HCT116 (cell line): ENCODE measurements around the gene USP47. TPM values are rescaled to one million over a fixed set of nuclear protein-coding genes. Genes with fewer than 3 reads are reported as not detected.

Experiments used
- ATAC-seq: fragments of 200-7000 bp; cut with Tn5 transposase; 2 replicates; pipeline ENCODE4 v1.9.1; 2020; ENCODE audit warnings: mild to moderate bottlenecking, moderate library complexity
- BruUV-seq: library from RNA; stranded (reverse); fragments of 400-500 nt; replicated peaks from 2 replicates; lab custom pipeline; 2021; lab: Mats Ljungman, UMichigan
- CTCF ChIA-PET: fragments of 300-600 bp; sonication (Branson Sonifier 250); formaldehyde crosslinking; loops from one replicate; lab custom pipeline; 2021; ENCODE audit warnings: antibody characterized with exemption; lab: Charles Lee
- POLR2A ChIA-PET: fragments of 300-600, 350-600 bp; sonication (Branson Sonifier 250); formaldehyde crosslinking; loops from one replicate; lab custom pipeline; 2021; ENCODE audit warnings: antibody characterized with exemption; lab: Charles Lee
- RAD21 ChIA-PET, 2 experiments: fragments of 300-600 bp; sonication (Branson Sonifier 250); formaldehyde crosslinking; loops; one replicate each; lab custom pipeline; 2023; ENCODE audit warnings: low total read pairs in 2 of 2; ENCODE audit not compliant: uncharacterized antibody in 2 of 2, unreplicated experiment in 2 of 2, low non-redundant PET in 1 of 2; lab: Charles Lee
- DNase-seq: peaks from one replicate; pipeline ENCODE4 v3.0.0-alpha.2; 2010; ENCODE audit warnings: low read depth, low spot score
- H2AFZ ChIP-seq: fragments of 200-600 bp; shearing (Covaris generic), sonication (generic); 2 replicates; pipeline ENCODE4 v1.6.1; 2017; ENCODE audit warnings: low read depth, mixed run types, mixed read lengths, antibody characterized with exemption, low read length; ENCODE audit not compliant: poor library complexity, severe bottlenecking
- H3K27ac ChIP-seq: 2 replicates; pipeline ENCODE4 v1.5.1; 2012; ENCODE audit warnings: low read depth, low read length
- H3K27me3 ChIP-seq: fragments of 200-600 bp; sonication (generic); 2 replicates; pipeline ENCODE4 v1.6.1; 2016; ENCODE audit warnings: mixed run types, low read length, mixed read lengths; ENCODE audit not compliant: insufficient read depth
- H3K36me3 ChIP-seq, 2 experiments: fragments of 200-500 bp in 1 of 2; fragments of 200-600 bp in 1 of 2; sonication (Bioruptor generic) in 1 of 2; sonication (generic) in 1 of 2; 2 replicates each; pipeline versions ENCODE4 v1.5.1 to v1.6.1; 2014 to 2016; ENCODE audit warnings: low read length in 2 of 2, inconsistent platforms in 1 of 2, mixed read lengths in 1 of 2, mixed run types in 1 of 2; ENCODE audit not compliant: insufficient read depth in 2 of 2, control insufficient read depth in 1 of 2
- H3K4me1 ChIP-seq, 2 experiments: fragments of 200-600 bp in 1 of 2; sonication (generic) in 1 of 2; 2 replicates each; pipeline versions ENCODE4 v1.5.1 to v1.6.1; 2012 to 2017; ENCODE audit warnings: low read length in 2 of 2, inconsistent platforms in 1 of 2, mild to moderate bottlenecking in 1 of 2, mixed read lengths in 1 of 2, mixed run types in 1 of 2, moderate library complexity in 1 of 2; ENCODE audit not compliant: insufficient read depth in 2 of 2, control insufficient read depth in 1 of 2
- H3K4me2 ChIP-seq: fragments of 200-600 bp; sonication (generic); 2 replicates; pipeline ENCODE4 v1.6.1; 2017; ENCODE audit warnings: mixed run types, low read length, mixed read lengths
- H3K4me3 ChIP-seq, 2 experiments: fragments of 200-600 bp in 1 of 2; sonication (generic) in 1 of 2; replicated peaks in 1 of 2; 2 replicates each; pipeline ENCODE4 v1.5.1; 2011 to 2016; ENCODE audit warnings: low read length in 2 of 2, control low read depth in 1 of 2, low read depth in 1 of 2, mild to moderate bottlenecking in 1 of 2, mixed read lengths in 1 of 2, mixed run types in 1 of 2
- H3K79me2 ChIP-seq: fragments of 200-600 bp; sonication (generic); 2 replicates; pipeline ENCODE4 v1.6.1; 2017; ENCODE audit warnings: mild to moderate bottlenecking, mixed run types, low read length, moderate library complexity, mixed read lengths; ENCODE audit not compliant: insufficient read depth
- H3K9ac ChIP-seq: fragments of 200-600 bp; sonication (generic); 2 replicates; pipeline ENCODE4 v1.6.1; 2016; ENCODE audit warnings: low read length, mixed read lengths
- H3K9me2 ChIP-seq: fragments of 200-600 bp; sonication (generic), shearing (Covaris generic); 2 replicates; pipeline ENCODE4 v1.6.1; 2017; ENCODE audit warnings: mixed run types, mild to moderate bottlenecking, moderate library complexity; ENCODE audit not compliant: insufficient read depth
- H3K9me3 ChIP-seq, 2 experiments: fragments of 200-500 bp in 1 of 2; fragments of 200-600 bp in 1 of 2; sonication (Bioruptor generic) in 1 of 2; sonication (generic) in 1 of 2; 2 replicates each; pipeline ENCODE4 v1.6.1; 2014 to 2017; ENCODE audit warnings: low read length in 2 of 2, mixed read lengths in 2 of 2, inconsistent platforms in 1 of 2, low read depth in 1 of 2, mild to moderate bottlenecking in 1 of 2, mixed run types in 1 of 2, moderate library complexity in 1 of 2; ENCODE audit not compliant: control insufficient read depth in 1 of 2, insufficient read depth in 1 of 2
- H4K20me1 ChIP-seq: fragments of 200-600 bp; sonication (generic), shearing (Covaris generic); 2 replicates; pipeline ENCODE4 v1.6.1; 2017; ENCODE audit warnings: mixed run types, mild to moderate bottlenecking, moderate library complexity; ENCODE audit not compliant: insufficient read depth
- FOSL1 ChIP-seq: IDR thresholded peaks from 2 replicates; pipeline ENCODE4 v1.6.1; 2012; ENCODE audit warnings: low read depth
- MAX ChIP-seq: IDR thresholded peaks from 2 replicates; pipeline ENCODE4 v1.6.1; 2012
- REST ChIP-seq: IDR thresholded peaks from 2 replicates; pipeline ENCODE4 v1.6.1; 2012; ENCODE audit warnings: low read depth
- ZBTB33 ChIP-seq: IDR thresholded peaks from 2 replicates; pipeline ENCODE4 v1.6.1; 2011; ENCODE audit warnings: mild to moderate bottlenecking, low read length, moderate library complexity; ENCODE audit not compliant: insufficient replicate concordance; ENCODE audit errors: extremely low read depth
- intact Hi-C: fragments of 100-400 bp; cut with micrococcal nuclease; formaldehyde crosslinking; loops from 2 replicates; pipeline ENCODE4 v1.10.0; 2022
- total RNA-seq: library from RNA; stranded (reverse); gene quantifications from one replicate; pipeline ENCODE4 v1.2.1, GENCODE V29; 2021; ENCODE audit not compliant: unreplicated experiment

Gene USP47
- total RNA-seq, 1 experiment from 2014 or later, result 18.9 TPM

GRCh38 chr11:11826260-11826659 lies 15.5 kb upstream of the USP47 start:
- ATAC-seq, result no peak
- no peak for DNase-seq
- intact Hi-C loops, result no loop called here
- ChIA-PET POLR2A (no interaction called here), RAD21 (no interaction called here), CTCF (no interaction called here)
- no peaks in the 10 kb centered on the region for H3K27me3 ChIP-seq
- H3K4me3 ChIP-seq, result no peak overlapping the region
- no peaks in the 10 kb centered on the region for H3K79me2 ChIP-seq
- no peaks in the 10 kb centered on the region for H3K9me3 ChIP-seq
- H2AFZ ChIP-seq, result no peak overlapping the region
- no TSS peak for BruUV-seq
- no peak overlapping the region for H3K4me2 ChIP-seq
- H3K4me1 ChIP-seq, result no peaks in the 10 kb centered on the region
- H3K9me2 ChIP-seq, result no peaks in the 10 kb centered on the region
- no peak overlapping the region for H3K9ac ChIP-seq
- no peaks in the 10 kb centered on the region for H3K36me3 ChIP-seq
- no peaks in the 10 kb centered on the region for H4K20me1 ChIP-seq
- no peak for TF ChIP-seq REST
- no peak for TF ChIP-seq FOSL1
- TF ChIP-seq ZBTB33, result no peak
- TF ChIP-seq MAX, result no peak
- H3K27ac ChIP-seq, result no peak overlapping the region
